CD4-positive, alpha-beta T cell treated with Interleukin-2 at 100 ng/mL for 4 hours (primary cell): ENCODE results near the gene MYL11.
A peak's percentile ranks its signal among the peaks of the same experiment; 100 is the strongest.

Experiments
- DNase-seq: peaks from one replicate; pipeline ENCODE4 v3.0.0-alpha.2; 2020; ENCODE audit warnings: low spot score

The MYL11 gene

GRCh38 chr16:30371248-30371816, 3.3 kb upstream of the MYL11 start:
- DNase-seq: no peak

GRCh38 chr16:30372038-30372712, 2.4 kb upstream of the MYL11 start:
- DNase-seq: no peak

- DNase-seq: no peak
These were observed 1.9 kb upstream of the MYL11 start for GRCh38 chr16:30372725-30373124.

GRCh38 chr16:30375864-30376263, 1.3 kb downstream of the MYL11 start:
- no peak for DNase-seq

- no peak for DNase-seq
These were observed 1.9 kb downstream of the MYL11 start for GRCh38 chr16:30376461-30376902.

- DNase-seq: no peak
These were observed 2.6 kb downstream of the MYL11 start for GRCh38 chr16:30377050-30377811.

GRCh38 chr16:30377812-30378235, 3.2 kb downstream of the MYL11 start:
- peak; percentile 90 for DNase-seq

- DNase-seq: peak; percentile 99
These were observed 3.9 kb downstream of the MYL11 start for GRCh38 chr16:30378236-30379157.

GRCh38 chr16:30379158-30379783, 4.7 kb downstream of the MYL11 start:
- no peak for DNase-seq

GRCh38 chr16:30380072-30380802, 5.6 kb downstream of the MYL11 start:
- no peak for DNase-seq

GRCh38 chr16:30380803-30381208, 6.2 kb downstream of the MYL11 start:
- DNase-seq: no peak

GRCh38 chr16:30381291-30382041, 6.9 kb downstream of the MYL11 start:
- DNase-seq: peak; percentile 47

GRCh38 chr16:30382111-30382881, 7.7 kb downstream of the MYL11 start, which contains the start of gene SEPTIN1:
SEPTIN1 (minus strand) TSS chr16:30382561; CDS start chr16:30382542, 19 bp downstream.
- peak; percentile 81 for DNase-seq

- DNase-seq: no peak
These were observed 8.9 kb downstream of the MYL11 start for GRCh38 chr16:30383521-30383920.

- no peak for DNase-seq
These were observed 20.1 kb downstream of the MYL11 start for GRCh38 chr16:30394592-30395154.

GRCh38 chr16:30395155-30395991, 20.8 kb downstream of the MYL11 start, which contains the start of gene ZNF48:
ZNF48 (plus strand) TSS chr16:30395420; CDS start chr16:30395795, 375 bp downstream.
- DNase-seq: peak; percentile 69

GRCh38 chr16:30395992-30396585, 21.5 kb downstream of the MYL11 start:
- DNase-seq: no peak
